HepG2 (cell line): ENCODE results near the gene TMEM145. TPM values are rescaled to one million over a fixed set of nuclear protein-coding genes. Genes with fewer than 3 reads are reported as not detected.

Experiments
- AFF4 ChIP-seq: sonication (generic); formaldehyde crosslinking; IDR thresholded peaks from 2 replicates; pipeline ENCODE4 v1.4.0; 2020; ENCODE audit warnings: missing genetic modification reagents
- CHCHD3 ChIP-seq: sonication (generic); formaldehyde crosslinking; IDR thresholded peaks from 2 replicates; pipeline ENCODE4 v1.8.0; 2022; ENCODE audit warnings: mild to moderate bottlenecking, missing genetic modification reagents, moderate library complexity
- HBP1 ChIP-seq: IDR thresholded peaks from 2 replicates; pipeline ENCODE4 v1.6.1; 2016; ENCODE audit warnings: low read depth, control low read depth
- HES4 ChIP-seq: sonication (generic); formaldehyde crosslinking; IDR thresholded peaks from 2 replicates; pipeline ENCODE4 v1.9.0; 2021; ENCODE audit warnings: mild to moderate bottlenecking, missing genetic modification reagents, borderline replicate concordance
- HIC2 ChIP-seq: sonication (generic); formaldehyde crosslinking; IDR thresholded peaks from 2 replicates; pipeline ENCODE4 v1.9.0; 2022; ENCODE audit warnings: low read depth, missing genetic modification reagents
- KMT2B ChIP-seq: IDR thresholded peaks from 2 replicates; pipeline ENCODE4 v1.6.1; 2016; ENCODE audit warnings: missing genetic modification reagents, missing compliant biosample characterization
- MAFF ChIP-seq: IDR thresholded peaks from 2 replicates; pipeline ENCODE4 v1.6.1; 2011; ENCODE audit warnings: low read depth, low read length, improper control_type of control experiment
- MAZ ChIP-seq, 2 experiments: sonication (generic) in 1 of 2; formaldehyde crosslinking in 1 of 2; IDR thresholded peaks; 2 replicates each; pipeline versions ENCODE4 v1.5.0 to v1.6.1; 2012 to 2020; ENCODE audit warnings: low read depth in 2 of 2, mild to moderate bottlenecking in 2 of 2, borderline replicate concordance in 1 of 2, improper control_type of control experiment in 1 of 2, low read length in 1 of 2, missing genetic modification reagents in 1 of 2, moderate library complexity in 1 of 2
- NR2C2 ChIP-seq: sonication (generic); formaldehyde crosslinking; IDR thresholded peaks from 2 replicates; pipeline ENCODE4 v1.4.0; 2020; ENCODE audit warnings: missing genetic modification reagents, mild to moderate bottlenecking, moderate library complexity, borderline replicate concordance
- PAWR ChIP-seq: sonication (generic); formaldehyde crosslinking; IDR thresholded peaks from 2 replicates; pipeline ENCODE4 v1.4.0; 2020; ENCODE audit warnings: missing genetic modification reagents, mild to moderate bottlenecking, borderline replicate concordance
- RBFOX2 ChIP-seq: fragments of 200-400 bp; formaldehyde crosslinking; IDR thresholded peaks from 2 replicates; pipeline ENCODE4 v1.6.1; 2017; ENCODE audit warnings: low read depth, mild to moderate bottlenecking, low read length
- SCMH1 ChIP-seq: sonication (generic); formaldehyde crosslinking; IDR thresholded peaks from 2 replicates; pipeline ENCODE4 v1.9.0; 2021; ENCODE audit warnings: missing genetic modification reagents, mild to moderate bottlenecking, borderline replicate concordance
- SP1 ChIP-seq, 2 experiments: fragments of 450-650 bp in 1 of 2; sonication (generic) in 1 of 2; formaldehyde crosslinking in 1 of 2; IDR thresholded peaks; 2 replicates each; pipeline versions ENCODE4 v1.4.0 to v1.6.1; 2016 to 2020; ENCODE audit warnings: missing genetic modification reagents in 1 of 2
- ZNF10 ChIP-seq: sonication (generic); formaldehyde crosslinking; IDR thresholded peaks from 2 replicates; pipeline ENCODE4 v1.4.0; 2020; ENCODE audit warnings: mild to moderate bottlenecking, low read depth, missing genetic modification reagents, borderline replicate concordance
- ZNF282 ChIP-seq: fragments of 450-650 bp; IDR thresholded peaks from 2 replicates; pipeline ENCODE4 v1.6.1; 2018; ENCODE audit not compliant: partially characterized antibody
- ZNF383 ChIP-seq: sonication (generic); formaldehyde crosslinking; IDR thresholded peaks from 2 replicates; pipeline ENCODE4 v1.4.0; 2020; ENCODE audit warnings: missing genetic modification reagents, mild to moderate bottlenecking, borderline replicate concordance
- ZNF569 ChIP-seq: sonication (generic); formaldehyde crosslinking; IDR thresholded peaks from 2 replicates; pipeline ENCODE4 v1.5.0; 2020; ENCODE audit warnings: mild to moderate bottlenecking, missing genetic modification reagents, moderate library complexity, borderline replicate concordance
- ZNF605 ChIP-seq: sonication (generic); formaldehyde crosslinking; IDR thresholded peaks from 2 replicates; pipeline ENCODE4 v1.8.0; 2022; ENCODE audit warnings: mild to moderate bottlenecking, missing genetic modification reagents
- ZNF672 ChIP-seq: sonication (generic); formaldehyde crosslinking; IDR thresholded peaks from 2 replicates; pipeline ENCODE4 v1.8.1; 2022; ENCODE audit warnings: missing genetic modification reagents
- polyA plus RNA-seq, 8 experiments: library from polyadenylated mRNA; depleted of rRNA in 3 of 8; stranded (reverse) in 7 of 8; unstranded in 1 of 8; fragments of >200 nt; fragmentation: Illumina TruSeq in 4 of 8; extraction: Trizol in 4 of 8; gene quantifications; 2 replicates each; pipeline versions ENCODE4 v1.2.1 to v1.2.3, GENCODE V29; 2011 to 2016; ENCODE audit warnings: low read depth in 4 of 8, missing spikeins in 1 of 8, mixed read lengths in 1 of 8; ENCODE audit not compliant: insufficient read depth in 1 of 8
- total RNA-seq, 5 experiments: library from RNA; depleted of rRNA; stranded (reverse); fragments of >200 nt; fragmentation: Illumina TruSeq; extraction: Trizol; gene quantifications; 2 replicates each; pipeline ENCODE4 v1.2.3, GENCODE V29; 2016; ENCODE audit warnings: low read depth in 1 of 5

The TMEM145 gene
- total and polyA plus RNA-seq, 2 of the 13 experiments (the other 11 are each of a cell fraction or from before 2014, with no cell fraction given), result 0.07 to 5.1 TPM

GRCh38 chr19:42284066-42284501 lies 29.0 kb upstream of the TMEM145 start (continued):
- TF ChIP-seq ZNF569 (CRISPR knock-in tag) (no peak), KMT2B (CRISPR knock-in tag) (no peak), RBFOX2 (peak; percentile 84), NR2C2 (0 out of 2 replicates have a peak, but pooled peaks have one; percentile 3), MAFF (no peak), ZNF605 (CRISPR knock-in tag) (no peak), MAZ (IDR thresholded peaks at IDR 0.05; ENCODE audit: borderline replicate concordance, low read depth, low read length) (peak; percentile 78; the same call in 1 of the 2 replicates), MAZ (CRISPR knock-in tag; IDR thresholded peaks at IDR 0.05; ENCODE audit: low read depth) (peak; percentile 48; the same call in 1 of the 2 replicates), CHCHD3 (CRISPR knock-in tag) (no peak), ZNF672 (no peak), SCMH1 (CRISPR knock-in tag) (no peak), SP1 (IDR thresholded peaks at IDR 0.05) (no peak), SP1 (CRISPR knock-in tag; IDR thresholded peaks at IDR 0.05) (peak; percentile 31; the same call in 1 of the 2 replicates), PAWR (no peak), ZNF10 (no peak), HBP1 (CRISPR knock-in tag) (0 out of 2 replicates have a peak, but pooled peaks have one; percentile 13), AFF4 (no peak), ZNF383 (no peak), HIC2 (CRISPR knock-in tag) (no peak), ZNF282 (no peak), HES4 (CRISPR knock-in tag) (peak; percentile 58; the same call in 1 of the 2 replicates)
